ENCODE data around the gene ATG4A.

Gene ATG4A

DNA sequence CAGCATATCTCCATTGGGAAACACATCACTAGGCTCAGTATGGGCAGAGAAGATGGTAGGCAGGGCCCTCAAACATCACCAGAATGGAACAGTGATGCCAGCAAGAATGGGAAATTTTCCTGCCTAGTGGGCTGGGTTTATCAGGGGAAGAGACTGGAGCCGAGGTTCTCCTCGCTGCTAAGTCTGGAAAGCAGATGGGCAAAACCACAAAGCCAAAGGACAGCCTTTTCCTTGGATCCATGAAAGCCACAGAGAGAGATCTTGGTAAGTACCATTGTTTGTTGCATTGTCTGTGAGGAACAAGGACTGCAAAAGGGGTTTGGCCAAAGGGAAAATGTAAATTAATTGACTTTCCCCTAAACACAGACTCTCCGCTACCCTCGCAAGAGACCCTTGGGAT lies 80.1 kb downstream of the ATG4A start:
- no peak for DNase-seq

- no peak for DNase-seq
These were observed 82.3 kb downstream of the ATG4A start for GRCh38 chrX:108173874-108174273.

DNA sequence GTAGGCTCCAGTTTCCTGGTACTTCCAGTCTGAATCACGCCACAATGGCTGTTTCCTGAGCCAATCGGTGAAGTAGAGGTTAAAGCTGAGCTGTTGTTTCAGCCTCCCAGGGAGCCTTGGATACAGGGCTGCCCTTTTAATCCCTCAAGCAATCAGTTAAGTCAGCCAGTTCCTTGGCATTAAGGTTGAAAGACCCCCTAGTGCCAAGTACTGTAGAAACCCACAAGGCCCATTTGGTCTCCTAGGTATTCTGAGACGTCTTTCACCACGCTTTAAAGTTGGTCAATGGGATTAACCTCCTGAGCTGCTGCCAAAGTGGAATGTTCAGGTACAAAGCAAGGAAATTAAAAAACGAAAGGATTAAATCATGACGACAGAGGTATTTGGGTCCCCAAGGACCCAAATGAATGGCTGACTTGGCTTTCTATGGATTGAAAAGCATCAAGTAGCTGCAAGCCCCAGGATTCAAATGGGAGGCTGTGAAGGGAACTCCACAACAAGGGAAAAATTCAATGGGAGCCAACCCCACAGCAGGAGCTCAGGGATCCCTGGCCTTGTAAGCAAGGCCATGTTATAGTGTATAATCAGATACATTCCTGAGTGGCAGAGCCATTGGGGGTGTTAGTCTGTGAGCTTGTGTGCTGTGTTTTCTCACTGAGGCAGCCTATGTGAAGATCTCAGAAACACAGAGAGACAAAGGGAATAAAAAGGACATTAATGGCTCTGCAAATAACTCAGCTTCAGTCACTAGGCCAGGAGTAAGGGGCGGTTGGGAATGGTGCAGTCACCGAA lies 86.0 kb downstream of the ATG4A start:
- no peak for DNase-seq

GRCh38 chrX:108178143-108178498 lies 86.5 kb downstream of the ATG4A start:
- no peak for DNase-seq

DNA sequence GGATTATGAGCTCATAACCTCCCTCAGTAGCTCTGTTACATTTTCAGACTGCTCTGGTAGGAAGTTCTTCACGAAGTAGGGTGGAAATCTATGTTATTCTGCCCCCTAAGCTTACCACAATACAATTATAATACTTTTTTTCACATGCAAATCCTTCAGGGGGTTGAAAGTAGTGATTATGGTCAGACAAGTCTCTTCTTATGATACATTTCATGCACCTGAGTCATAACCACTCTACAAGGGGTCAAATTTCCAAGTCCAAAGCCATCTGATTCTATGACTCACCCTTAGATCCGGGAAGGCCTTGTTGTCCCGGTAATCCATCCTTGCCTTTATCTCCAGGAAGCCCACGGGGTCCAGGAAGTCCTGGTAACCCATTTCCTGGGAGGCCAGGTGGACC lies 95.2 kb downstream of the ATG4A start:
- no peak for DNase-seq

- no peak for DNase-seq
These were observed 106.8 kb downstream of the ATG4A start for GRCh38 chrX:108198420-108198819.

GRCh38 chrX:108199041-108199440 lies 107.5 kb downstream of the ATG4A start:
- DNase-seq = no peak

DNA sequence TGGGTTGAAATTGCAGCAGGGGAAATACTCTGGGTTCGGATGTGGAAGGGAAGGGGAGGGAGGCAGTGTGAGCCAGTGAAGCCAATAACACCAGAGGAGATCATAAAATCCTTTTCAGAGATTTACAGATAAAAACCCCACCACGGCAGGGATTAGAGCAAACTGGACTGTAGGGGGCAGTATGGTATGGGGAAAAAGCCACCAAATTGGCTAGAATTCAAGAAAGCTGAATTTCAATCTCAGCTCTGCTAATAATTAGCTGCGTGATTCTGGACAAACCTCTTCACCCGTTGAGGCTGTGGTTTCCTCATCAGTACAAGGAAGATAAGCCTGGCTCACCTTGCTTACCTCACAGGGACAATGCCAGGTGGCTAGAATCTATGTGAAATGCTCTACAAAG lies 108.1 kb downstream of the ATG4A start:
- no peak for DNase-seq

DNA sequence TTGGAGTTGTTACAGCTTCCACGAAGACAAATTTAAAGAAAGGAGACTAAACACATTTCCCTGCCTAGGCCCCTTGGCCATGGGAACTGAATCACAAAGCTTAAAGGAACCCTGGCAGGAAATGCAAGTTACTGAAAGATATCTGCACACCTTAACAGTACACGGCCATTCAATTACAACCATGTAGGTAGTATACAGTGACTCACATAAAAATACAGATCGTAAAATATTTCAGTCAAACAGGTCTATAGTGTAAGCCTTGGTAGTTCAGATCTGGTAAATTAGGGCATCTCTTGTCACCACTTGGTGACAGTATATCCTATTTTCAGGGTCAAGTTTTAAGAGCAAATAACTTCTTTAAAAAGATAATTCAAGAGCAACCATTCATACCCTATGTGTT lies 112.0 kb downstream of the ATG4A start:
- no peak for DNase-seq
